OCI-LY1 (cell line): Measurements from ENCODE around the gene CPAMD8.

Experiments used
- H2AFZ ChIP-seq: fragments of 200-600 bp; sonication (generic), shearing (Covaris generic); 2 replicates; pipeline ENCODE4 v1.6.0; 2014; ENCODE audit warnings: antibody characterized with exemption, mild to moderate bottlenecking, low read length
- H3F3A ChIP-seq: fragments of 200-600 bp; sonication (generic), shearing (Covaris generic); 2 replicates; pipeline ENCODE4 v1.6.0; 2014; ENCODE audit warnings: mild to moderate bottlenecking, antibody characterized with exemption, low read length, moderate library complexity; ENCODE audit not compliant: insufficient read depth
- H3K27ac ChIP-seq: fragments of 200-600 bp; sonication (generic); 2 replicates; pipeline ENCODE4 v1.5.1; 2014; ENCODE audit warnings: low read length, mixed run types, mild to moderate bottlenecking, low read depth; ENCODE audit not compliant: poor library complexity, severe bottlenecking
- H3K27me3 ChIP-seq: fragments of 200-600 bp; sonication (generic); 2 replicates; pipeline ENCODE4 v1.6.0; 2014; ENCODE audit warnings: antibody characterized with exemption, mild to moderate bottlenecking, low read length, moderate library complexity; ENCODE audit not compliant: insufficient read depth
- H3K36me3 ChIP-seq: fragments of 200-600 bp; sonication (generic); 2 replicates; pipeline ENCODE4 v1.6.1; 2014; ENCODE audit warnings: mild to moderate bottlenecking, antibody characterized with exemption, low read length, moderate library complexity, mixed read lengths; ENCODE audit not compliant: insufficient read depth
- H3K4me1 ChIP-seq: fragments of 200-600 bp; sonication (generic); 2 replicates; pipeline ENCODE4 v1.5.1; 2014; ENCODE audit warnings: mild to moderate bottlenecking, low read length, moderate library complexity; ENCODE audit not compliant: insufficient read depth, severe bottlenecking
- H3K4me2 ChIP-seq: fragments of 200-600 bp; sonication (generic), shearing (Covaris generic); 2 replicates; pipeline ENCODE4 v1.6.1; 2014; ENCODE audit warnings: low read length
- H3K4me3 ChIP-seq: fragments of 200-600 bp; sonication (generic); 2 replicates; pipeline ENCODE4 v1.5.1; 2014; ENCODE audit warnings: low read length, low read depth, mild to moderate bottlenecking, mixed read lengths; ENCODE audit not compliant: poor library complexity, severe bottlenecking
- H3K79me2 ChIP-seq: fragments of 200-600 bp; shearing (Covaris generic); 2 replicates; pipeline ENCODE4 v1.6.1; 2016; ENCODE audit warnings: mixed run types, low read length, mixed read lengths; ENCODE audit not compliant: insufficient read depth
- H3K9ac ChIP-seq: fragments of 200-600 bp; sonication (generic), shearing (Covaris generic); 2 replicates; pipeline ENCODE4 v1.6.1; 2014; ENCODE audit warnings: mild to moderate bottlenecking, low read length, mixed read lengths
- H3K9me2 ChIP-seq: fragments of 200-600 bp; sonication (generic), shearing (Covaris generic); 2 replicates; pipeline ENCODE4 v1.6.1; 2014; ENCODE audit warnings: low read depth, mild to moderate bottlenecking, low read length, mixed read lengths
- H3K9me3 ChIP-seq: fragments of 200-600 bp; shearing (Covaris generic); 2 replicates; pipeline ENCODE4 v1.6.1; 2014; ENCODE audit warnings: low read length, mixed read lengths
- H4K20me1 ChIP-seq: fragments of 200-600 bp; sonication (generic), shearing (Covaris generic); 2 replicates; pipeline ENCODE4 v1.6.0; 2016; ENCODE audit warnings: mild to moderate bottlenecking, low read length; ENCODE audit not compliant: insufficient read depth
- EZH2 ChIP-seq: fragments of 200-600 bp; sonication (generic), shearing (Covaris generic); IDR thresholded peaks from 2 replicates; pipeline ENCODE4 v1.8.0; 2017; ENCODE audit warnings: borderline replicate concordance, mixed run types, mild to moderate bottlenecking, antibody characterized with exemption, low read length, moderate library complexity, mixed read lengths
- TF ChIP-seq, protein P1 (sequence below): fragments of 200-600 bp; sonication (generic), shearing (Covaris generic); IDR thresholded peaks from 2 replicates; pipeline ENCODE4 v1.5.1; 2017; ENCODE audit warnings: mild to moderate bottlenecking, antibody characterized with exemption, low read length, moderate library complexity, mixed read lengths

CPAMD8 gene

GRCh38 chr19:16914421-16914820, 112.2 kb downstream of the CPAMD8 start:
- H4K20me1 ChIP-seq: no peaks in the 10 kb centered on the region
- no peaks in the 10 kb centered on the region for H3K79me2 ChIP-seq
- no peak overlapping the region for H3K9ac ChIP-seq
- H3K4me2 ChIP-seq: no peak overlapping the region
- no peak for TF ChIP-seq EZH2
- TF ChIP-seq, protein P1, sequence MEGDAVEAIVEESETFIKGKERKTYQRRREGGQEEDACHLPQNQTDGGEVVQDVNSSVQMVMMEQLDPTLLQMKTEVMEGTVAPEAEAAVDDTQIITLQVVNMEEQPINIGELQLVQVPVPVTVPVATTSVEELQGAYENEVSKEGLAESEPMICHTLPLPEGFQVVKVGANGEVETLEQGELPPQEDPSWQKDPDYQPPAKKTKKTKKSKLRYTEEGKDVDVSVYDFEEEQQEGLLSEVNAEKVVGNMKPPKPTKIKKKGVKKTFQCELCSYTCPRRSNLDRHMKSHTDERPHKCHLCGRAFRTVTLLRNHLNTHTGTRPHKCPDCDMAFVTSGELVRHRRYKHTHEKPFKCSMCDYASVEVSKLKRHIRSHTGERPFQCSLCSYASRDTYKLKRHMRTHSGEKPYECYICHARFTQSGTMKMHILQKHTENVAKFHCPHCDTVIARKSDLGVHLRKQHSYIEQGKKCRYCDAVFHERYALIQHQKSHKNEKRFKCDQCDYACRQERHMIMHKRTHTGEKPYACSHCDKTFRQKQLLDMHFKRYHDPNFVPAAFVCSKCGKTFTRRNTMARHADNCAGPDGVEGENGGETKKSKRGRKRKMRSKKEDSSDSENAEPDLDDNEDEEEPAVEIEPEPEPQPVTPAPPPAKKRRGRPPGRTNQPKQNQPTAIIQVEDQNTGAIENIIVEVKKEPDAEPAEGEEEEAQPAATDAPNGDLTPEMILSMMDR: no peak
- no peak overlapping the region for H3K4me3 ChIP-seq
- no peaks in the 10 kb centered on the region for H3K9me2 ChIP-seq
- H3F3A ChIP-seq: no peaks in the 10 kb centered on the region
- no peaks in the 10 kb centered on the region; the same call in 1 of the 2 replicates for H3K36me3 ChIP-seq
- H3K27me3 ChIP-seq: peaks cover 9% of the 10 kb centered on the region; the same call in 1 of the 2 replicates
- no peak overlapping the region for H3K27ac ChIP-seq
- H3K4me1 ChIP-seq: no peaks in the 10 kb centered on the region
- no peak overlapping the region for H2AFZ ChIP-seq
- peaks cover 10% of the 10 kb centered on the region for H3K9me3 ChIP-seq

DNA sequence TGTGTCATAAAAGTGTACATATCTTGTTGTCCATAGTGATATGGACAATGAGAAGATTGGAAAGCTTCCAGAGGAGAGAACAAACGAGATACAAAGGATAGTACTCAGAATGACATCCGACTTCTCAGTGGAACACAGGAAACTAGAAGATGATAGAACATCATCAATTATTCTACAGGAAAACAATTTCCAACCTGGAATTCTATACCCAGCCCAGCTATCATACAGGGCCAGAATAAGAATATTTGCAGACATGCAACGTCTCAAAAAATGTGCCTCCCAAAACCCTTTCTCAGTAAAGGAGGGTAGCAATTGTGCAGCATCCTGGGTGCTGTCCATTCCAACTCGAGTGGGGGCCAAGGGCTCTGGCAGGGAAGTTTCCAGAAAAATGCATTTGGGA, 113.8 kb downstream of the CPAMD8 start:
- Histone ChIP-seq H3K27me3 (peaks cover 6% of the 10 kb centered on the region; the same call in 1 of the 2 replicates), H3K9ac (no peak overlapping the region)

DNA sequence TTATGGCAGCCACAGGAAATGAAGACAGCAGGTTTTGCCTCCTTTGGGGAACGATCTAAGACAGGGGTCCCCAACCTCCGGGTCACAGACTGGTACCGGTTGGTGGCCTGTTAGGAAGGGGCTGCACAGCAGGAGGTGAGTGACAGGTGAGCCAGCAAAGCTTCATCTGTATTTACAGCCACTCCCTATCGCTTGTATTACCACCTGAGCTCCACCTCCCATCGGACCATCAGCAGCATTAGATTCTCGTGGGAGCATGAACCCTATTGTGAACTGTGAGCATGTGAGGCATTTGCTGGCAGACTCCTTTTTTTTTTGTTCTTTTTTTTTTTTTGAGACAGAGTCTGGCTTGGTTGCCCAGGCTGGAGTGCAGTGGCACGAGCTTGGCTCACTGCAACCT, 115.6 kb downstream of the CPAMD8 start:
- no peak overlapping the region for H3K9ac ChIP-seq
- no peak overlapping the region for H3K27ac ChIP-seq
- H3K4me2 ChIP-seq: no peak overlapping the region
- no peak for TF ChIP-seq EZH2
- TF ChIP-seq, protein P1: no peak
- no peak overlapping the region for H2AFZ ChIP-seq
- H3K27me3 ChIP-seq: peaks cover 6% of the 10 kb centered on the region; the same call in 1 of the 2 replicates
- no peaks in the 10 kb centered on the region for H4K20me1 ChIP-seq
- no peaks in the 10 kb centered on the region; the same call in 1 of the 2 replicates for H3K36me3 ChIP-seq
- no peak overlapping the region for H3K4me3 ChIP-seq
- no peaks in the 10 kb centered on the region for H3K79me2 ChIP-seq
- H3F3A ChIP-seq: no peaks in the 10 kb centered on the region
- no peaks in the 10 kb centered on the region for H3K9me2 ChIP-seq
- peaks cover 10% of the 10 kb centered on the region for H3K9me3 ChIP-seq
- no peaks in the 10 kb centered on the region for H3K4me1 ChIP-seq

More for the DNA sequence above, 113.8 kb downstream of the CPAMD8 start:
- no peak for TF ChIP-seq EZH2
- TF ChIP-seq, protein P1: no peak
- no peak overlapping the region for H3K4me3 ChIP-seq
- H3K9me3 ChIP-seq: peaks cover 10% of the 10 kb centered on the region
- H3K9me2 ChIP-seq: no peaks in the 10 kb centered on the region
- H3K36me3 ChIP-seq: no peaks in the 10 kb centered on the region; the same call in 1 of the 2 replicates
- no peak overlapping the region for H3K27ac ChIP-seq
- no peaks in the 10 kb centered on the region for H3F3A ChIP-seq
- H3K4me2 ChIP-seq: no peak overlapping the region
- H2AFZ ChIP-seq: no peak overlapping the region
- no peaks in the 10 kb centered on the region for H3K79me2 ChIP-seq
- H3K4me1 ChIP-seq: no peaks in the 10 kb centered on the region
- no peaks in the 10 kb centered on the region for H4K20me1 ChIP-seq
